ENCODE measurements around the gene SERPINB1.

DNA sequence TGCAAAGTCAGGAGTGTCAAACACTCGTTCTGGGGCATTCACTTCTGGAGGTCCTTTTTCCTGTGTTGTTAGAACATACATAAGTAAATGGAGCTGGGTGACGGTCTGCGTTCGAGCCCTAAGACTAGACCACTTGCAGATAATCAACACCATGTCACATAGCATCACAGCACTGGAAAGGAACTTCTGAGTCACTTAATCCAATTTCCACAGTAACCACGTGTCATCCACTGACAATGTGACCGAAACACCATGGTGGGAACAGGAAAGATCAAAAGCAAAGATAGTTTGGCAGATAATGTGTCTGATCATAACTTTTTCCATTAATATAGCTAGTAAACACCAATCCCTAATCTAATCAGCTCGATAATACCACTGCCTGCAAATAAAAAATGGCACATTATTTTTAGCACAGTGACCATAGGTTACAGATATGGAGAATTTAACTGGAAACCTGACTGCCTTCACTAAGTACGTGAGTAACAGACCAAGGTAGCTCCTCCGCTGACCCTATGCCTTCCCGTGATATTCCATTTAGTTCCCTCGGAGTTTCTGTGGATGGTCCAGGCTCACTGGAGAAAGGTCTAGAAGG is 41.6 kb downstream of the SERPINB1 start:
- TF ChIP-seq POLR2A (IDR thresholded peaks at IDR 0.05) = no peak
- TF ChIP-seq, protein P1, sequence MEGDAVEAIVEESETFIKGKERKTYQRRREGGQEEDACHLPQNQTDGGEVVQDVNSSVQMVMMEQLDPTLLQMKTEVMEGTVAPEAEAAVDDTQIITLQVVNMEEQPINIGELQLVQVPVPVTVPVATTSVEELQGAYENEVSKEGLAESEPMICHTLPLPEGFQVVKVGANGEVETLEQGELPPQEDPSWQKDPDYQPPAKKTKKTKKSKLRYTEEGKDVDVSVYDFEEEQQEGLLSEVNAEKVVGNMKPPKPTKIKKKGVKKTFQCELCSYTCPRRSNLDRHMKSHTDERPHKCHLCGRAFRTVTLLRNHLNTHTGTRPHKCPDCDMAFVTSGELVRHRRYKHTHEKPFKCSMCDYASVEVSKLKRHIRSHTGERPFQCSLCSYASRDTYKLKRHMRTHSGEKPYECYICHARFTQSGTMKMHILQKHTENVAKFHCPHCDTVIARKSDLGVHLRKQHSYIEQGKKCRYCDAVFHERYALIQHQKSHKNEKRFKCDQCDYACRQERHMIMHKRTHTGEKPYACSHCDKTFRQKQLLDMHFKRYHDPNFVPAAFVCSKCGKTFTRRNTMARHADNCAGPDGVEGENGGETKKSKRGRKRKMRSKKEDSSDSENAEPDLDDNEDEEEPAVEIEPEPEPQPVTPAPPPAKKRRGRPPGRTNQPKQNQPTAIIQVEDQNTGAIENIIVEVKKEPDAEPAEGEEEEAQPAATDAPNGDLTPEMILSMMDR (IDR thresholded peaks at IDR 0.05) = no peak

All from uterus (tissue), 2 donors.